Measurements from ENCODE around the gene ATXN1. TPM values are rescaled to one million over a fixed set of nuclear protein-coding genes. Genes with fewer than 3 reads are reported as not detected.

ATXN1 gene
- total RNA-seq, 4 donors from 2014 or later = 24.9 to 48.0 (median 36.8) TPM

- H3K9me3 ChIP-seq = no peaks in the 10 kb centered on the region
- H3K36me3 ChIP-seq = no peaks in the 10 kb centered on the region
- DNase-seq (ENCODE audit: low spot score in 2 of 2) = no peak
- H3K4me3 ChIP-seq = no peak overlapping the region
- peaks cover 0 to 51% (median 22%) of the 10 kb centered on the region in 4 donors for H3K4me1 ChIP-seq
- WGBS, 2 donors = 79% methylated on average over 6 of the region's 6 CpGs
- H3K27me3 ChIP-seq = no peaks in the 10 kb centered on the region
- TF ChIP-seq CTCF (IDR thresholded peaks at IDR 0.05) = no peak
- TF ChIP-seq EP300 (IDR thresholded peaks at IDR 0.05) = no peak
- no peak for TF ChIP-seq POLR2A (IDR thresholded peaks at IDR 0.05)
- no peak overlapping the region for H3K27ac ChIP-seq
These were observed 89.7 kb downstream of the ATXN1 start for GRCh38 chr6:16671302-16672289.

- WGBS, 2 donors = 68% methylated on average over 2 of the region's 2 CpGs
- Histone ChIP-seq H3K9me3 (no peaks in the 10 kb centered on the region), H3K4me3 (no peak overlapping the region), H3K36me3 (no peaks in the 10 kb centered on the region), H3K4me1 (peaks cover 0 to 42% (median 20%) of the 10 kb centered on the region in 4 donors), H3K27me3 (no peaks in the 10 kb centered on the region), H3K27ac (no peak overlapping the region)
- TF ChIP-seq CTCF (IDR thresholded peaks at IDR 0.05) = no peak
- no peak for TF ChIP-seq POLR2A (IDR thresholded peaks at IDR 0.05)
- no peak for TF ChIP-seq EP300 (IDR thresholded peaks at IDR 0.05)
- no peak for DNase-seq (ENCODE audit: low spot score in 2 of 2)
These were observed 90.6 kb downstream of the ATXN1 start for GRCh38 chr6:16670617-16671051.

- no peak overlapping the region for H3K4me3 ChIP-seq
- H3K27ac ChIP-seq = peak overlapping the region in 1 of 4 donors; percentile 5
- H3K36me3 ChIP-seq = no peaks in the 10 kb centered on the region
- no peak for DNase-seq (ENCODE audit: low spot score in 2 of 2)
- peaks cover 0 to 38% (median 19%) of the 10 kb centered on the region in 4 donors for H3K4me1 ChIP-seq
- H3K9me3 ChIP-seq = no peaks in the 10 kb centered on the region
- no peaks in the 10 kb centered on the region for H3K27me3 ChIP-seq
- WGBS, 2 donors = 58 to 66% methylated on average over 4 of the region's 4 CpGs
- TF ChIP-seq CTCF (IDR thresholded peaks at IDR 0.05) (no peak), POLR2A (IDR thresholded peaks at IDR 0.05) (no peak), EP300 (IDR thresholded peaks at IDR 0.05) (no peak)
These were observed 91.1 kb downstream of the ATXN1 start for GRCh38 chr6:16670183-16670582.

GRCh38 chr6:16669227-16669626 is 92.0 kb downstream of the ATXN1 start:
- H3K27ac ChIP-seq = no peak overlapping the region

More at GRCh38 chr6:16669227-16669626, 92.0 kb downstream of the ATXN1 start:
- 69 to 90% methylated on average over 3 of the region's 3 CpGs for WGBS, 2 donors
- Histone ChIP-seq H3K4me1 (peaks cover 0 to 29% (median 11%) of the 10 kb centered on the region in 4 donors), H3K36me3 (no peaks in the 10 kb centered on the region), H3K27me3 (no peaks in the 10 kb centered on the region), H3K4me3 (no peak overlapping the region), H3K9me3 (no peaks in the 10 kb centered on the region)
- no peak for DNase-seq (ENCODE audit: low spot score in 2 of 2)
- TF ChIP-seq CTCF (IDR thresholded peaks at IDR 0.05) (no peak), POLR2A (IDR thresholded peaks at IDR 0.05) (no peak), EP300 (IDR thresholded peaks at IDR 0.05) (no peak)
